Embryonic facial prominence (tissue), 1 donor: Measurements from ENCODE around the gene TMEM203.

ENCODE experiments used
- DNase-seq: peaks from one replicate; pipeline ENCODE4 v3.0.0-alpha.2; 2016; ENCODE audit errors: extremely low spot score

Gene TMEM203

GRCh38 chr9:137167277-137167746, 38.1 kb downstream of the TMEM203 start:
- no peak for DNase-seq

DNA sequence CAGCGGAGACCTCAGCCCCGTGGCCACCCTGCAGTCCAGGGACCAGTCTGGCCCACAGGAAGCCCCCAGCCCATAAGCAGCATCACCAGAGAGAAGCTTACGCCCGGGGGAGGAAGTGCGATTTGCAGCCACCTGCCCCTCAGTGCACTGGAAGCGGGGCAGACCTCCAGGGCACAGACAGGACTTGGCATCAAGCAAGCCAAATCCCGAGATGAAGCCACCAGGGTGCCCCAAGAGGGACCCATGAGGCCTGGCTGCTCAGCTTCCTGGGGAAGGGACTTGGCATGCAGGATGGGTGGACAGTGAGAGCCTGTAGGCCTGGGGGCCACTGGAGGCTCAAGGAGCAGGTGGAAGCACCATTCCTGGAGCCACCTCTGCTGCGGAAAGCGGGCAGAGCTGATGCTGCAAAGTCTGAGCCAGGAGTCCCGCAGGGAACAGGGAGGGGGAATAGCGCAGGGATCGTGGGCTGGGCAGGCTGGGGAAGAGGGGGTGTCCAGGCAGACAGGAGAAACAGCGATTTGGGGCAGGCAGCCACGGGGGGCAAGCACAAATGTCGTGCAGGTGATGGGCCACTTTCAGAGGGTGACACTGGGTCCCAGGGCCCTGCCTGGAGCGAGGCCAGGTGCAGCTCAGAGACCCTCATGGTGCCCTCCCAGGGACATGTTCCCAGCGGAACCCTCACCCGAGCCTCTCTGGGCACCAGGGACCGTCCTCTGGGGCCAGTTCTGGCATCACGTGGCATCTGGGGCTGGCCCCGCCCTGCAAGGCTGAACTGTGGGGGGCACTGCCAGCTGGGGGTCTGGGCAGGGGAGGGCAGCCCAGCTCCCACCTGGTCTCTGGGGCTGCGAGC, 38.8 kb downstream of the TMEM203 start:
- DNase-seq = no peak

GRCh38 chr9:137165250-137165836, 40.1 kb downstream of the TMEM203 start:
- DNase-seq = no peak

DNA sequence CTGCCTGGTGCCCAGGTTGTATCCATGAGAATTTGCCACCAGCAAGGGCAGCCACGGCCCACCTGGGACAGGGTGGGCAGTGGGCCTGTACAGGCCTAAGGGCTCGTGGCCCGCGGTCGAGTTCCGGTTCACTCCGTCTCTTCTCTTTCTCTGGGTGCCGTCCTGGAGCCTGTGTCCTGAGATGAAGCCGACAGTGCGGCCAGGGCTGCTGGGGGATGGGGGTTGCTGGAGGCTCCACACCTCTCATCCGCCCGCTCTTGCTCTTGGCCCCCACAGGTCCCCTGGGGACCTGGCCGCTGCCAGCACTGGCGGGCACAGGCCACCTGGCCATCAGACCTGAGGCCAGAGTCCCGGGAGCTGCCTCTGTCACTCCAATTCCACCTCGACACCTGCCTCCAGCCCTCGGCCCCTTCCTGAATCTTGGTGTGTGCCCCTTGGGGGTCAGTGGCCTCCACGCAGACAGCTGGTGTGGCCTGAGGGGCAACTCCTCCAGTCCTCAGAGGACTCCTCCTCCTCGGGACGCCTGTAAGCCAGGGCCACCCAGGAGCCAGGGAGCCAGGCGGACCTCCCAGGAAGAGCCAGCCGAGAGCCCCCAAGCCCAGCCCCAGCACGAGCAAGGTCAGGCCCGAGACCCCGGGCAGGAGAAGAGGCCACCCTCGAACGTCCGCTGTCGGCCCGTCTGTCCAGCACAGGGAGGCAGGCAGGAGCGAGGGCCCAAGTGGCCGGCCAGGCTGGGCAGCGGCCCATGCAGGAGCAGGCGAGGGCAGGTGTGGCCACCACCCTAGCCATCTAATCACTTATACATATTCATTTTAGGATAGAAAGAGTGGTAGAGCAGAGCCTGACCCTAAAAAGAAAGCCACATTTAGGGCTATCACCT, 40.8 kb downstream of the TMEM203 start:
- DNase-seq = no peak

GRCh38 chr9:137163805-137164204, 41.6 kb downstream of the TMEM203 start:
- DNase-seq = no peak

GRCh38 chr9:137163365-137163715, 42.1 kb downstream of the TMEM203 start:
- no peak for DNase-seq

DNA sequence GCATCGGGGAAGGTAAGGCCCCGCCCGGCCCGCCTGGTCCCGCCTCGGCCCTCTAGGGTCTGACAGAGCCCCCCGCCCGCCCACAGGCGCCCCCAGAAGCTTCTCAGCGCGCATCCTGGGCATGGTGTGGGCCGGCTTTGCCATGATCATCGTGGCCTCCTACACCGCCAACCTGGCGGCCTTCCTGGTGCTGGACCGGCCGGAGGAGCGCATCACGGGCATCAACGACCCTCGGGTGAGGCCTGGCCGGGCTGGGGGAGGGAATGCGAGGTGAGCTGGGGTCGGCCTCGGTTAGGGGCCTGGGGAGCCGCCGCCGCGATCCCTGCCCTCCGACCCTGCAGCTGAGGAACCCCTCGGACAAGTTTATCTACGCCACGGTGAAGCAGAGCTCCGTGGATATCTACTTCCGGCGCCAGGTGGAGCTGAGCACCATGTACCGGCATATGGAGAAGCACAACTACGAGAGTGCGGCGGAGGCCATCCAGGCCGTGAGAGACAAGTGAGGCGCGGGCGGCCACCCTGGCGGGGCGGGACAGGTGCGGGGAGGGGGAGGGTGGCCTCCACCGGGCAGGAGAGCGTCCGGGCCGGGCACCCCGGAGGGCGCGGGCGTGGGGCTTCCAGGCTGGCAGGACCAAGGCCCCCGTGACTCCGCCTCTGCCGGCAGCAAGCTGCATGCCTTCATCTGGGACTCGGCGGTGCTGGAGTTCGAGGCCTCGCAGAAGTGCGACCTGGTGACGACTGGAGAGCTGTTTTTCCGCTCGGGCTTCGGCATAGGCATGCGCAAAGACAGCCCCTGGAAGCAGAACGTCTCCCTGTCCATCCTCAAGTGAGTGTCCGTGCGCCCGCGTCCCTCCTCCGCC, 42.7 kb downstream of the TMEM203 start:
- DNase-seq = no peak

GRCh38 chr9:137161558-137162486, 43.6 kb downstream of the TMEM203 start:
- DNase-seq = no peak

GRCh38 chr9:137160716-137161557, 44.5 kb downstream of the TMEM203 start:
- DNase-seq = no peak

DNA sequence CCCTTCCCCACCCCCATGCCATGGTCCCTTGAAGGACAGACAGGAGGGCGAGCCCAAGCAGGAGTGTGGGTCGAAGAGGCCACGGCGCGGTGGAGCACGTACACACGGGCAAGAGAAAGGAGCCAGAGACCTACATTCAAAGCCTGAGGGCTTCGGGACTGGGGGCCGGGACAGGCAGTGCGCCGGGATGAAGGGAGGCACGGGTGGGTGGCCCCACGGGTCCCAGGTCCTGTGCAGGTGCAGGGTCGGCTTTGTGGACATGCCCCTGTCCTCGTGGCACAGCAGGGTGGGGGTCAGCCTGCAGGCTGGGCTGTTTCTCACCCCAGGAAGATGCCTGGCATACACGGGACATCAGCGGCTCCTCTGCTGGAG, 45.4 kb downstream of the TMEM203 start:
- no peak for DNase-seq

DNA sequence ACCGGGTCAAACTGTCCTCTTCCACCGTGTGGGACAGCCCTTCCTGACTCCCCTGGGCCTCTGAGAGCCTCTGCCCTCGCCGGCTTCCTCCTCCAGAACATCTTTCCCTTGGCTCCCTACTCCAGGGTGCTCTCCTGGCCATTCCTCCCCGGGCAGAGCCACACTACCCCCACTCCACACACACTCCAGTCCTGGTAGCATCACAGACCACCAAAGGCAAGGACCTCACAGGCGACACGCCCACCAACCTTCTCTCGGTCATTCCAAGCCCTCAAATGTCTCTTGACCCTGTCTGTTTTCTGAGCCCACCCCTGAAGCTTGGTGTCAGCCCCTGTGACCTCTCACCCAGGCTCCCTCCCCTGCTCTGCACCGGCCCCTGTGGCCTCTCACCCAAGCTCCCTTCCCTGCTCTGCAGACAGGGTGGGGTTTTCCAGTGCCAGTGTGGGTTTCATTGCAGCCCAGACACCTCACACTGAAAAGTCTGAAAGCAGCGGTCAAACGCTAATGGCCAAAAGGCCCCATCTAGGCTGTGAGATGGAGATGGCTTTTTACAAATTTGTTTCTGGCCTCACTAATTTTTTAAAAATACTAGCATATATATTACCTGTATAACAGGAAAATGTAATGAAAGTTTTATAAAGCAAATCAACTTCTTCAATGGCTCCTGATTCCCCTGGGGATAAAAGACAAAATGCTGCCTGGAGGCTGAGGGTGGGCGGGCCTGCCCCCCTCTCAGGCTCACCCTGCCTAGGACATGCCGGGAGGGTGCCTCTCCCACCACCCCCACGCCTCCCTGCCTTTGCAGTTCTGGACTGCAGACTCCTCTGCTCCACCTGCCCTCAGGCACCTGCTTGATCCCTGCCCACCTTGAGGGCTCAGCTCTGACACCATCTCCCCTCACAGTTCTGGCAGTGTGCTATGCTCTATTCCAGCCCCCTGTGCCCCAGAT, 46.1 kb downstream of the TMEM203 start:
- DNase-seq = no peak

GRCh38 chr9:137158625-137159024, 46.8 kb downstream of the TMEM203 start:
- DNase-seq = no peak

GRCh38 chr9:137157618-137158415, 47.6 kb downstream of the TMEM203 start:
- DNase-seq = no peak

GRCh38 chr9:137156567-137157375, 48.7 kb downstream of the TMEM203 start:
- DNase-seq = no peak
